IPS DF 4.7 (cell line): ENCODE measurements around the gene ATXN1L.
"Not testable (repeated sequence)": the region's sequence is repeated elsewhere in the genome, so short reads cannot be mapped to it uniquely, and the experiment has no call there.

Source experiments
- DNase-seq: peaks from one replicate; pipeline ENCODE4 v3.0.0-alpha.2; 2013; ENCODE audit warnings: low spot score; ENCODE audit errors: extremely low read depth

ATXN1L gene

GRCh38 chr16:71845639-71846430 lies at the start of gene ATXN1L:
Gene ATXN1L (plus strand): TSS chr16:71845976. CDS start chr16:71849741, 3,765 bp downstream.
- peak; percentile 16 for DNase-seq

GRCh38 chr16:71796501-71797097 lies 49.2 kb upstream of the ATXN1L start:
- no peak for DNase-seq

- no peak for DNase-seq
Observed at GRCh38 chr16:71803305-71803690, 42.5 kb upstream of the ATXN1L start.

- no peak for DNase-seq
Observed at GRCh38 chr16:71807905-71808592, 37.7 kb upstream of the ATXN1L start.

GRCh38 chr16:71808593-71809459 lies 37.0 kb upstream of the ATXN1L start, which contains the start of gene AP1G1:
Gene AP1G1 (minus strand): TSS chr16:71808834. CDS start chr16:71789479, 19,355 bp downstream.
- peak; percentile 95 for DNase-seq

- DNase-seq = not testable (repeated sequence)
Observed at GRCh38 chr16:71810155-71810530, 35.6 kb upstream of the ATXN1L start.

- no peak for DNase-seq
Observed at GRCh38 chr16:71811261-71811803, 34.4 kb upstream of the ATXN1L start.

- DNase-seq = not testable (repeated sequence)
Observed at GRCh38 chr16:71817155-71817500, 28.6 kb upstream of the ATXN1L start.

GRCh38 chr16:71826533-71827017 lies 19.2 kb upstream of the ATXN1L start:
- no peak for DNase-seq

GRCh38 chr16:71830359-71830758 lies 15.4 kb upstream of the ATXN1L start:
- no peak for DNase-seq

GRCh38 chr16:71831698-71832097 lies 14.1 kb upstream of the ATXN1L start:
- DNase-seq = not testable (repeated sequence)

GRCh38 chr16:71832112-71832511 lies 13.7 kb upstream of the ATXN1L start:
- DNase-seq = not testable (repeated sequence)

GRCh38 chr16:71834291-71834690 lies 11.5 kb upstream of the ATXN1L start:
- DNase-seq = no peak

GRCh38 chr16:71837150-71837549 lies 8.6 kb upstream of the ATXN1L start:
- DNase-seq = no peak

- DNase-seq = no peak
Observed at GRCh38 chr16:71840052-71840451, 5.7 kb upstream of the ATXN1L start.

- DNase-seq = no peak
Observed at GRCh38 chr16:71843572-71843971, 2.2 kb upstream of the ATXN1L start.

- DNase-seq = no peak
Observed at GRCh38 chr16:71846431-71846830, 655 bp downstream of the ATXN1L start.

- DNase-seq = no peak
Observed at GRCh38 chr16:71847096-71847495, 1.3 kb downstream of the ATXN1L start.

- DNase-seq = no peak
Observed at GRCh38 chr16:71848622-71849021, 2.8 kb downstream of the ATXN1L start.

- no peak for DNase-seq
Observed at GRCh38 chr16:71851746-71852145, 6.0 kb downstream of the ATXN1L start.

GRCh38 chr16:71852158-71852557 lies 6.4 kb downstream of the ATXN1L start:
- DNase-seq = no peak
